NOMO-1 (cell line): ENCODE results near the gene NPW.

Experiments
- DNase-seq, 2 experiments: peaks; one replicate each; lab custom pipeline; 2025; ENCODE audit not compliant: unreplicated experiment in 2 of 2; lab: John Stamatoyannopoulos, UW

NPW gene

GRCh38 chr16:2047330-2048115 is 27.9 kb downstream of the NPW start, which contains the start of the genes NTHL1 and TSC2:
TSS of gene NTHL1 (minus strand) at chr16:2047834. CDS start at chr16:2047823, 11 bp downstream.
TSS of gene TSC2 (plus strand) at chr16:2047985. CDS start at chr16:2048616, 631 bp downstream.
- DNase-seq = peak; percentile 95

GRCh38 chr16:2048116-2048543 is 28.5 kb downstream of the NPW start:
- no peak for DNase-seq

GRCh38 chr16:2053211-2053610 is 33.6 kb downstream of the NPW start:
- DNase-seq = no peak

DNA sequence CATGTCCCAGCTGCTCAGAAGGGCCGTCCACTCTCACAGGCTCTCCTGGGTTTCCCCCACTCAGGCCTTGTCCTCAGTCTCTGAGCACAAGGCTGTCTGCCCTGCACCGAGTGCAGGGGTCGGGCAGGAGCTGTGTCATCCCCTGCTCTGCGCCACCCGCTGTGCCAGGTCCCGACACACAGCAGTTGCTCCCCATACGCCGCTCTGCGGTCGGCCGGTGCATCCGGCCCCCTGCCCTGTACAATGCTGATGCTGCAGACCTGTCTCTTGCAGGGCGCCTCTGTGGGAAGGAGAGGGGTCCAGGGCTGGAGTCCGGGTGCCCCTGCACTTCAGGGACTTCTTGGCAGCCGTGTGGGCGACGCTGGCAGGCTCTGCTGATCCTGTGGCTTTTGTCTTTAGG is 34.3 kb downstream of the NPW start:
- DNase-seq = no peak

DNA sequence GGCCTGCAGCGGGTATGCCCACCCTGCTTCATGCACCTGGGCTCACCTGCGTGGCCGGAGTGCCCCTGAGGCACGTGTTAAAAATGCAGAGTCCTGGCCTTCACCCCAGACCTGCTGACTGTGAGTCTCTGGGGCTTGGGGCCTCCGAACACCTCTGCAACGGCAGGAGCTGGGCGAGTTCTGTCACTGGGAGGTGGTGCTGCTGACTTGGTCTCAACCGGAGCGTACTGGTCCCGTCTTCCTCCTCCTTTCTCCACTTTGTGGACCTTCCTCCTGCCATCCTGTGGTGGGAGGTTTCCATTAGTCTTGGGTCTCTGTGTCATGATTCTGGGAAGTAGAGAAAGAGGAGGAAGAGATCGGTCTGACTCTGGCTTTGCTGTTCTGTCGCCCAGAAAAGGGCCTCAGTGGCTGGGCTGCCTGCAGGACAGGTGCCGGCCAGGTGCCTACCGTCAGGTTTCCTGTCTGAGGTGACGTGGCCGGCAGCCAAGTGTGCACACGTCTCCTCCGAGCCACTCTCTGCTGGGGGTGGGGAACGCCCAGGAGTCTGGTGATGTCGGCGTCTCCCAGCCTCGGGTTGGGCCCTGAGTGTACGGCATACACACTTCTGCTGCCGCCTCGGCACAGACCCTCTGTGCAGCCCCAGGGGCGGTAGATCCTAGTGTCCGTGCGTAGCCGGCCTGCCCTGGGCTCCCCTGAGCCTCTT is 35.1 kb downstream of the NPW start:
- no peak for DNase-seq

DNA sequence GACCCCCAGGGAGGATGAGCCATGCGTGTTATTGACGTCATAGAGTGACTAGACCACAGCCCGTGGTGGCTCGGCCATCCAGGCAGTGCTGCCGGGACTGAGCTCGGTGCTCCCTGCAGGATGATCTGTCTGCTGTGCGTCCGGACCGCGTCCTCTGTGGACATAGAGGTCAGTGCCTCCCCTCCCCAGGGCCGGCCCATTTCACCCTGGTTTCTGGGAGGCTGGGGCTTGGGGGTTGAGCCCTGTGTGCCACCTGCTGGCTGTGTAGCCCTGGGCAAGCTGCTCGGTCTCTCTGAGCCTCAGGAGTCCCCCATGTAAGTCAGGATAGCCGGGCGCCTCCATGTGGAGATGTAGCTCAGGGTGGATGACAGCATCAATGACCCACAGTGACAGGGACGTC is 36.5 kb downstream of the NPW start:
- no peak for DNase-seq

DNA sequence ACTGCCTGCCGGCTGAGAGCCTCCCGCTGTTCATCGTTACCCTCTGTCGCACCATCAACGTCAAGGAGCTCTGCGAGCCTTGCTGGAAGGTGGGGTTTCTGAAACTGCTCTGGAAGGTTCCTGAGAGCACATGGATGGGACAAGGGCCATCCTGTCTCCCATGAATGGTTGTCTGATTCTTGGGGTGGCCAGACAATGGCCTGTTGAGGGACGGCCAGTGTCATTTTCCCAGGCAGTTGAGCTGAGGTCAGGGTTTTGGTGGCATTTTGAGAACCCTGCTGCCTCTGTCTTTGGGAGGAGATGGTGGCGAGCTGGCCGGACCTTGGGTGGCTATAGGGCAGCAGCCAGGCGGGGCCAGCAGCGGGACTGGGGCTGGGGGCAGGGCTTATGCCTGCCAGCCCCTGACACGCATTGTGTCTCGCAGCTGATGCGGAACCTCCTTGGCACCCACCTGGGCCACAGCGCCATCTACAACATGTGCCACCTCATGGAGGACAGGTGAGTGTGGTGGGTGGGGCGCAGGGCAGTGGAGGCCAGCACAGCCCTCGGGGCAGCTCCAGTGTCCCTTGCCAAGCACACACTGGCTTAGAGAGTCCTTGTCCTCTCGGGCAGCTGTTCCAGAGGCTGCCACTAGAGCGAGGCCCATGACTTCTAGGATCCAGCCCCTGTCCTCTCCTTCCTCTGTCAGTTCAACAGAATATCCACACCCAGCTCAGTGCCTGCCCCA is 37.3 kb downstream of the NPW start:
- no peak for DNase-seq

- no peak for DNase-seq
Observed at GRCh38 chr16:2057438-2057837, 37.9 kb downstream of the NPW start.

DNA sequence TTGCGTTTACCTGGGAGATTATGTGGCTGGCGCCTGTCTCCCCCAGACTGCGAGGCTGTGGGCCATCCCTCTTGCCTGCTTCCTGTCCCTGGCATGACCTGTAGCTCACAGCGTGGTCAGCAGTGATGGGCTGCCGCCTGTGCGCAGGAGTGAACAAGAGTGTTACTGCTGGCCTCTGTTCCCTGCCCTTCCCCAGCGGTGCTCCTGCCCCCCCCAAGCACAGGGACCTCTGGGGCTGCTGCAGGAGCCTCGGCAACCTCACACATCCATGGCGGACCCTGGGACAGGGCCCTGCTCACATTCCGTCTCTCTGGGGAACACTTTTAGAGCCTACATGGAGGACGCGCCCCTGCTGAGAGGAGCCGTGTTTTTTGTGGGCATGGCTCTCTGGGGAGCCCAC is 38.8 kb downstream of the NPW start:
- no peak for DNase-seq

- DNase-seq = no peak
Observed at GRCh38 chr16:2058872-2059271, 39.3 kb downstream of the NPW start.

DNA sequence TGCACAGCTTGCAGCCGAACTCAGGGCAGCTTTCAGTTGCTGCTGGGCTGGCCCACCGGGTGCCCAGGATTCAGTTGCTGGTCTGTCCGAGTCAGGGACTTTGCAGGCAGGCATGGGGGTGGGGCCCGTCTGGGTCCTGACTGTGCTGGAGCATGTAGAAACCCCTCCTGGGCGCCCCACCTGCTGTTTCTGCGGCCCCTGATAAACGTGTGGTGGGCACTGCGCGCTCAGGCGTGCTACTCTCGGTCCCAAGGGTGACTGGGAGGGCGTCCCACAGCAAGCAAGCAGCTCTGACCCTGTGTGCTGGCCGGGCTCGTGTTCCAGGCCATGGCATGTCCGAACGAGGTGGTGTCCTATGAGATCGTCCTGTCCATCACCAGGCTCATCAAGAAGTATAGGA is 40.8 kb downstream of the NPW start:
- no peak for DNase-seq

DNA sequence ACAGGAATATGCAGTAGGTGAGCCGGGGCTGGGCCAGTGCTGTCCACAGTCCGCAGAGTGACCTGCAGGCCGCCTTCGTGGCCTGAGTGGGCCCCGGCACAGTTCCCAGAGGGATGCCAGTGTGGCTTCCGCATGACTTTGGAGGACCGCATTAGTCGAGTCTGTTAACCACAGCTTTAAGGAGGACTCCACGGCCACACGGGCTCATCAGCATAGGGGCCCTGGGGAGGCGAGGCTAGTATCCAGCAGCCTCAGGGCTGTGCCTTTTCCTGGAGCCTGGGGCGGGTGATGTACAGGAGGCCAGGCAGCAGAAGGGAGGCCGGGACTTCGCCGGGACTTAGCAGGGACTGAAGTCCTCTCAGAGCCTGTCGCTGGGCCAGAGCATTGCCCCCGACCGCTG is 41.4 kb downstream of the NPW start:
- DNase-seq = no peak

GRCh38 chr16:2061526-2061925 is 41.9 kb downstream of the NPW start:
- no peak for DNase-seq

- no peak for DNase-seq
Observed at GRCh38 chr16:2062801-2063200, 43.2 kb downstream of the NPW start.

DNA sequence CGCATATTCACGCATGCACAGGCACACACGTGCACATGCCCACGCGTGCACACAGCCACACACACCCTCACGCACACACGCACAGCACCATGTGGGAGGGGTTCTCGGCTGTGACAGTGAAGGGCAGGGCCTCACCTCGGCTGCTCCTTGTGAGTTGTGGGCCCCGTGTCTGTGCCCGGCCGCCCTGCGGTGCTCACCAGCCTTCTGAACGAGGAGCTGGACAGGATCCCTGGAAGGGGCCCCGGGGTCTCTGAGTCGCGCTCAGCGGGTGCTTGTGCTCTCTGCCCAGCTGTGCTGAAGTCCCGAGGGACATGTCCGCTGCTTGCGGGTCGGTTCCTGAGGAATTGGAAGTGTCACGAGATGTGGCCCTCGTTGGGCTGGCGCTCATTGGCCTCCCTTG is 44.3 kb downstream of the NPW start:
- no peak for DNase-seq

- no peak for DNase-seq
Observed at GRCh38 chr16:2064368-2064945, 44.9 kb downstream of the NPW start.

DNA sequence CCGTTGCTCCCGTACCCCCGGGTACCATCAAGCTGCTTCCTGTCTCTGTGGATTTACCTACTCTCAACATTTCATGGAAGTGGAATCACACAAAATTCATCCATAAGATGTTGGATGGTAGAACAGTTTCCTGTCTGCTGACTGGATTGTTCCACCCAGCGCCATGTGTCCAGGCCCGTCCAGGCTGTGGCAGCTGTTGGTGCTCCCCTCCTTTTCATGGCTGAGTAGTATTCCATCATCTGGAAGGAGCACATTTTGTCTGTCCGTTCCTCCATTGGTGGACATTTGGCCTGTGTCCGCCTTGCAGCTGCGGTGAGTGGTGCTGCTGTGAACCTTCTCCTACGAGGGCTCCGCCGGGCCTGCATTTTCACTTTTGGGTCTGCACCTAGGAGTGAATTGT is 46.6 kb downstream of the NPW start:
- DNase-seq = no peak
